Measurements from ENCODE around the gene IGSF3. TPM values are rescaled to one million over a fixed set of nuclear protein-coding genes. Genes with fewer than 3 reads are reported as not detected.

IGSF3 gene
- total and polyA plus RNA-seq, 3 donors from 2014 or later, result 12.6 to 27.2 (median 15.4) TPM

DNA sequence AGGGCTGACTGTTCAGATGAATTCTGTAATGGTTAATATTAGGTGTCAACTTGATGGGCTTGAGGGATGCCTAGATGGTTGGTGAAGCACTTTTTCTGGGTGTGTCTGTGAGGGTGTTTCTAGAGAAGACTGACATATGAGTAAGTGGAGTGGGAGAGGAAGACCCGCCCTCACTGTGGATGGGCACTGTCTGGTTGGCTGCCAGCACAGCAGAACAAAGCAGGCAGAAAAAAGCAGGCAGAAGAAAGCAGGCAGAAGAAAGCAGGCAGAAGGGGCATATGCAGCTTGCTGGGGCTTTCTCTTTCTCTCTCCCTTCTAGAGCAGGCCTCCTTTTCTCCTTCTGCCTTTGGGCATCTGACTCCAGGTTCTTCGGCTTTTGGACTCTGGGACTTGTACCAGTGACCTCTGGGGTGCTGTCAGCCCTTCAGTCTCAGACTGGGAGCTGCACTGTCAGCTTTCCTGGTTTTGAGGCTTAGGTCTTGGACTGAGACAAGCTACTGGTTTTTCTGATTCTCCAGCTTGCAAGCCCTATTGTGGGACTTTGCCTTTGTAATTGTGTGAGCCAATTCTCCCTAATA, 43.8 kb upstream of the IGSF3 start:
- no peaks in the 10 kb centered on the region for H3K4me1 ChIP-seq
- no peaks in the 10 kb centered on the region for H3K27me3 ChIP-seq
- intact Hi-C loops (cut with DNase I; ENCODE audit: low total_unique reads), result no loop called here
- DNase-seq, result no peak
- no peak overlapping the region for H3K4me3 ChIP-seq
- H3K9me3 ChIP-seq, result no peaks in the 10 kb centered on the region
- no peak for TF ChIP-seq POLR2A (IDR thresholded peaks at IDR 0.05)
- TF ChIP-seq CTCF (IDR thresholded peaks at IDR 0.05), result no peak
- H3K36me3 ChIP-seq (ENCODE audit: low read depth, missing control alignments), result no peaks in the 10 kb centered on the region
- H3K27ac ChIP-seq, result no peak overlapping the region
- 82 to 84% methylated on average over 2 of the region's 2 CpGs for whole genome bisulfite sequencing, 2 donors

- no peaks in the 10 kb centered on the region for H3K36me3 ChIP-seq (ENCODE audit: low read depth, missing control alignments)
- intact Hi-C loops (cut with DNase I; ENCODE audit: low total_unique reads), result no loop called here
- H3K27me3 ChIP-seq, result no peaks in the 10 kb centered on the region
- no peak overlapping the region for H3K27ac ChIP-seq
- H3K4me3 ChIP-seq, result no peak overlapping the region
- no peak for DNase-seq
- H3K4me1 ChIP-seq, result no peaks in the 10 kb centered on the region
- 60 to 79% methylated on average over 1 to 2 of the region's 2 CpGs for WGBS, 2 donors
- no peaks in the 10 kb centered on the region for H3K9me3 ChIP-seq
- no peak for TF ChIP-seq POLR2A (IDR thresholded peaks at IDR 0.05)
- no peak for TF ChIP-seq CTCF (IDR thresholded peaks at IDR 0.05)
Measured at GRCh38 chr1:116710420-116711262, 43.1 kb upstream of the IGSF3 start.

DNA sequence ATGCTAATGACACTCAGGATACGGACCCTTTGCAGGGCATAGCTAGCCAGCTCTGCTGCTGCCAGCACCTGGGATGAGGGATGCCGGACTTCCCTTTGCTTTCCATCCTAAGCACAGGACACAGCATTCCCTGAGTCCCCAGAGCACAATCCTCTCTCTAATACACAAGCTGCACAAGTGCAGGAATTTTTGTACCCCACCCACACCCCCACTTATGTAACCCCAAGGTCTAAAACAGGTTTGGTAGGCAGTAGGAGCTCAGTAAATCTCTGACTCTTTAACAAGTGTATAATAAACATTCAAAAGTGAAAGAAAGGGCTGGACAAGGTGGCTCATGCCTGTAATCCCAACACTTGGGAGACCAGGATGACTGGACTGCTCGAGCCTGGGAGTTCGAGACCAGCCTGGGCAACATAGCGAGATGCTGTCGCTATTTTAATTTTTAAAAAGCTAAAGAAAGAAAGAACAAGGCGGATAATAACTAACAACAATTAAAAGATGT, 42.2 kb upstream of the IGSF3 start:
- no peak for DNase-seq
- no peak for TF ChIP-seq POLR2A (IDR thresholded peaks at IDR 0.05)
- TF ChIP-seq CTCF (IDR thresholded peaks at IDR 0.05), result no peak
- 93 to 94% methylated on average over 7 of the region's 7 CpGs for WGBS, 2 donors

GRCh38 chr1:116708255-116708900, 40.8 kb upstream of the IGSF3 start:
- TF ChIP-seq POLR2A (IDR thresholded peaks at IDR 0.05) (no peak), CTCF (IDR thresholded peaks at IDR 0.05) (no peak)
- H3K27me3 ChIP-seq, result no peaks in the 10 kb centered on the region
- WGBS, 2 donors, result 94% methylated on average over 6 of the region's 6 CpGs
- no peaks in the 10 kb centered on the region for H3K36me3 ChIP-seq (ENCODE audit: low read depth, missing control alignments)
- intact Hi-C loops (cut with DNase I; ENCODE audit: low total_unique reads), result no loop called here
- H3K27ac ChIP-seq, result no peak overlapping the region
- no peaks in the 10 kb centered on the region for H3K9me3 ChIP-seq
- no peak for DNase-seq
- H3K4me1 ChIP-seq, result no peaks in the 10 kb centered on the region
- H3K4me3 ChIP-seq, result no peak overlapping the region

More for the DNA sequence above, 42.2 kb upstream of the IGSF3 start:
- H3K4me3 ChIP-seq, result no peak overlapping the region
- H3K9me3 ChIP-seq, result no peaks in the 10 kb centered on the region
- no peaks in the 10 kb centered on the region for H3K36me3 ChIP-seq (ENCODE audit: low read depth, missing control alignments)
- no peak overlapping the region for H3K27ac ChIP-seq
- no peaks in the 10 kb centered on the region for H3K27me3 ChIP-seq
- intact Hi-C loops (cut with DNase I; ENCODE audit: low total_unique reads), result no loop called here
- H3K4me1 ChIP-seq, result no peaks in the 10 kb centered on the region

Measured in testis (tissue), 3 donors.